Measurements from ENCODE around the gene C2orf81. TPM values are rescaled to one million over a fixed set of nuclear protein-coding genes. Genes with fewer than 3 reads are reported as not detected.
"Not testable (repeated sequence)": the region's sequence is repeated elsewhere in the genome, so short reads cannot be mapped to it uniquely, and the experiment has no call there.

Gene C2orf81
- total and polyA plus RNA-seq, 10 of the 15 experiments (the other 5 are each of a cell fraction or from before 2014, with no cell fraction given), result 0.10 to 9.8 (median 2.7) TPM

DNA sequence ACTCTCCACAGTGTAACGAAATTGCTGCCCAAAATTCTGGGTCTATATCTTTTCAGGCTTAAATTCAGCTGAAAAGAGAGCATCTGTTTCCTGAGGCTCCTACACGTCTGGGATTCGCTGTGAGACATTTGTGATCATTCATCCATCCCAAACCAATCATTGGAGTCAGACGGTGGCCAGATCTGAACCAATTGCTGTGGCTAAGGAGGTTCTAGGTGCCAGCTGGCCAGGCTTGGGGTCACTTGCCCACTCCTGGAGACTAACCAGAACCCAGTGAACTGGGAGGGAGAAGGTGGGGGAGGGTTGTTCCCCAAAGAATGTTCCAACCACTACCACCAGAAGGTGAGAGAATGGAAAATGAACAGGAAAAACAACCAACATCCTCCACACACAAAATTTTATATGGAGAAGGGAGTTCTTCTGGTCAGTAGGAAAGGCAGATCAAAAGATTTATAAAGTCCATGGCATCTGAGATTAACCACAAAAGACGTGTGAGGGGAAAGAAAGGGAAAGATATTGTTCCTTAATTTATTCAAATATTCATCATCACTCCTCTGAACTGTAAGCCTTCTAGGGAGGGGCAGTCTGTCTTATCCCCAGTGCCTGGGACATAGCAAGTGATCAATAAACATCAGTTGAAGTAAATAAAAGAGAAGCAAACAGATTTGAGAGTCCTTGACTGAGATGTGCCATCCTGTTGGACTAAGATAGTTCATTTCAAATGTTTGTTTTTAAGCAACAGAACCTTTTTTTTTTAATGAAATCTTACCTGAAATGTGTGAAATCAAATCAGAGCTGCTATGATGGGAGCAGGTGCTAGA, 23.3 kb upstream of the C2orf81 start (continued):
- TF ChIP-seq, protein P1, sequence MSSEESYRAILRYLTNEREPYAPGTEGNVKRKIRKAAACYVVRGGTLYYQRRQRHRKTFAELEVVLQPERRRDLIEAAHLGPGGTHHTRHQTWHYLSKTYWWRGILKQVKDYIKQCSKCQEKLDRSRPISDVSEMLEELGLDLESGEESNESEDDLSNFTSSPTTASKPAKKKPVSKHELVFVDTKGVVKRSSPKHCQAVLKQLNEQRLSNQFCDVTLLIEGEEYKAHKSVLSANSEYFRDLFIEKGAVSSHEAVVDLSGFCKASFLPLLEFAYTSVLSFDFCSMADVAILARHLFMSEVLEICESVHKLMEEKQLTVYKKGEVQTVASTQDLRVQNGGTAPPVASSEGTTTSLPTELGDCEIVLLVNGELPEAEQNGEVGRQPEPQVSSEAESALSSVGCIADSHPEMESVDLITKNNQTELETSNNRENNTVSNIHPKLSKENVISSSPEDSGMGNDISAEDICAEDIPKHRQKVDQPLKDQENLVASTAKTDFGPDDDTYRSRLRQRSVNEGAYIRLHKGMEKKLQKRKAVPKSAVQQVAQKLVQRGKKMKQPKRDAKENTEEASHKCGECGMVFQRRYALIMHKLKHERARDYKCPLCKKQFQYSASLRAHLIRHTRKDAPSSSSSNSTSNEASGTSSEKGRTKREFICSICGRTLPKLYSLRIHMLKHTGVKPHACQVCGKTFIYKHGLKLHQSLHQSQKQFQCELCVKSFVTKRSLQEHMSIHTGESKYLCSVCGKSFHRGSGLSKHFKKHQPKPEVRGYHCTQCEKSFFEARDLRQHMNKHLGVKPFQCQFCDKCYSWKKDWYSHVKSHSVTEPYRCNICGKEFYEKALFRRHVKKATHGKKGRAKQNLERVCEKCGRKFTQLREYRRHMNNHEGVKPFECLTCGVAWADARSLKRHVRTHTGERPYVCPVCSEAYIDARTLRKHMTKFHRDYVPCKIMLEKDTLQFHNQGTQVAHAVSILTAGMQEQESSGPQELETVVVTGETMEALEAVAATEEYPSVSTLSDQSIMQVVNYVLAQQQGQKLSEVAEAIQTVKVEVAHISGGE (CRISPR knock-in tag; IDR thresholded peaks at IDR 0.05), result no peak
- TF ChIP-seq CBX5 (IDR thresholded peaks at IDR 0.05; ENCODE audit: low read depth) (no peak), HDAC6 (IDR thresholded peaks at IDR 0.05; ENCODE audit: unreplicated experiment) (no peak), RFX5 (IDR thresholded peaks at IDR 0.05; ENCODE audit: low read depth, low read length) (no peak), CBFB (IDR thresholded peaks at IDR 0.05; ENCODE audit: low read depth) (no peak), MTA3 (IDR thresholded peaks at IDR 0.05; ENCODE audit: borderline replicate concordance, low read length) (no peak)
- TF ChIP-seq, protein P2, sequence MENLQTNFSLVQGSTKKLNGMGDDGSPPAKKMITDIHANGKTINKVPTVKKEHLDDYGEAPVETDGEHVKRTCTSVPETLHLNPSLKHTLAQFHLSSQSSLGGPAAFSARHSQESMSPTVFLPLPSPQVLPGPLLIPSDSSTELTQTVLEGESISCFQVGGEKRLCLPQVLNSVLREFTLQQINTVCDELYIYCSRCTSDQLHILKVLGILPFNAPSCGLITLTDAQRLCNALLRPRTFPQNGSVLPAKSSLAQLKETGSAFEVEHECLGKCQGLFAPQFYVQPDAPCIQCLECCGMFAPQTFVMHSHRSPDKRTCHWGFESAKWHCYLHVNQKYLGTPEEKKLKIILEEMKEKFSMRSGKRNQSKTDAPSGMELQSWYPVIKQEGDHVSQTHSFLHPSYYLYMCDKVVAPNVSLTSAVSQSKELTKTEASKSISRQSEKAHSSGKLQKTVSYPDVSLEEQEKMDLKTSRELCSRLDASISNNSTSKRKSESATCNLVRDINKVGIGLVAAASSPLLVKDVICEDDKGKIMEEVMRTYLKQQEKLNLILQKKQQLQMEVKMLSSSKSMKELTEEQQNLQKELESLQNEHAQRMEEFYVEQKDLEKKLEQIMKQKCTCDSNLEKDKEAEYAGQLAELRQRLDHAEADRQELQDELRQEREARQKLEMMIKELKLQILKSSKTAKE (IDR thresholded peaks at IDR 0.05; ENCODE audit: low read depth, poor library complexity, severe bottlenecking), result no peak

DNA sequence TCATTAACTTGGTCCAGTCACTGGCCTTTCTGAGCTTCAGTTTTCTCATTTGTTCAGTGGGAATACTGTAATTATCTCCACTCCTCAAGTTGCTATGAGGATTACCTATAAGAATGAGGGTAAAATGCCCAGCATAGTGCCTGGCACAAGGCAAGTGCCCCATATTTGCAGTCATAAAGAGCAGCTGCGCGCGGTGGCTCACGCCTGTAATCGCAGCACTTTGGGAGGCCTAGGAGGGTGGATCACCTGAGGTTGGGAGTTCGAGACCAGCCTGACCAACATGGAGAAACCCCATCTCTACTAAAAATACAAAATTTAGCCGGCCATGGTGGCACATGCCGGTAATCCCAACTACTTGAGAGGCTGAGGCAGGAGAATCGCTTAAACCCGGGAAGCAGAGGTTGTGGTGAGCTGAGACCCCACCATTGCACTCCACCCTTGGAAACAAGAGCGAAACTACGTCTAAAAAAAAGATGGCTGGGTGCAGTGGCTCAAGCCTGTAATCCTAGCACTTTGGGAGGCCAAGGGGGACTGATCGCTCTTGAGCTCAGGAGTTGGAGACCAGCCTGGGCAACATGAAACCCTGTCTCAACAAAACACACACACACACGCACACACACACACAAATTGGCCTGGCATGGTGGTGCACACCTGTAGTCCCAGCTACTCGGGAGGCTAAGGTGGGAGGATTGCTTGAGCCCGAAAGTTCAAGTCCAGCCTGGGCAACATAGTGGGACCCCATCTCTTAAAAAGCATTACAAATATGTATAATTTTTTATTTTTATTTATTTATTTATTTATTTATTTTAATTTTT, 21.3 kb upstream of the C2orf81 start:
- intact Hi-C loops (cut with micrococcal nuclease; ENCODE audit: unreplicated experiment); H3K9me3 ChIP-seq (replicated peaks; ENCODE audit: control insufficient read depth, insufficient read depth, low read length); H3K36me3 ChIP-seq (ENCODE audit: control insufficient read depth in 2 of 2, insufficient read depth in 2 of 2, low read length in 1 of 2); H4K20me1 ChIP-seq (ENCODE audit: control insufficient read depth, insufficient read depth); ATAC-seq; H3K9ac ChIP-seq (ENCODE audit: control insufficient read depth, insufficient read depth, low read length); H3K27me3 ChIP-seq (replicated peaks in 1 of 2; ENCODE audit: control insufficient read depth in 2 of 2, insufficient read depth in 2 of 2, low read length in 1 of 2); FAIRE-seq; in situ Hi-C loops (cut with MboI); H3K4me3 ChIP-seq; RAD21 ChIA-PET (ENCODE audit: unreplicated experiment); H3K27ac ChIP-seq (ENCODE audit: control insufficient read depth, insufficient read depth); DNase-seq (ENCODE audit: low read depth, low spot score); H3K79me2 ChIP-seq (ENCODE audit: control insufficient read depth, insufficient read depth, low read length); H2AFZ ChIP-seq (ENCODE audit: control insufficient read depth, low read depth, low read length); BruUV-seq (replicated peaks): not testable (repeated sequence)
- WGBS (ENCODE audit: insufficient coverage, insufficient replicate concordance, low lambda C conversion rate, missing lambda C conversion rate), result 89% methylated on average over 16 of the region's 16 CpGs
- ChIA-PET SMC1A (ENCODE audit: uncharacterized antibody, unreplicated experiment) (interaction anchor here (0.9 to 2.0 kb wide), 2 partner anchors 12 to 15 kb away, joined by 4 to 7 read pairs; partner anchors contain the start of genes INO80B and WBP1), CTCF (interaction anchor here (0.7 to 1.7 kb wide), 3 partner anchors 12 to 115 kb away, joined by 3 to 6 read pairs (median 3); partner anchors contain the start of gene INO80B), POLR2A (interaction anchor here (0.6 to 3.1 kb wide), 2 partner anchors 12 to 18 kb away, joined by 3 to 16 read pairs; partner anchors contain the start of gene INO80B)
- peak overlapping the region; percentile 81; the same call in 1 of the 2 replicates for H3K4me2 ChIP-seq (ENCODE audit: control insufficient read depth, insufficient read depth)
- H3K4me1 ChIP-seq (ENCODE audit: control insufficient read depth, insufficient read depth, low read length), result peaks cover 15% of the 10 kb centered on the region
